COLO668 (cell line): ENCODE results near the gene NSMCE1.
"Not testable (repeated sequence)": the region's sequence is repeated elsewhere in the genome, so short reads cannot be mapped to it uniquely, and the experiment has no call there.

Experiments
- DNase-seq: peaks from one replicate; lab custom pipeline; 2025; ENCODE audit not compliant: unreplicated experiment; lab: John Stamatoyannopoulos, UW

The NSMCE1 gene

DNA sequence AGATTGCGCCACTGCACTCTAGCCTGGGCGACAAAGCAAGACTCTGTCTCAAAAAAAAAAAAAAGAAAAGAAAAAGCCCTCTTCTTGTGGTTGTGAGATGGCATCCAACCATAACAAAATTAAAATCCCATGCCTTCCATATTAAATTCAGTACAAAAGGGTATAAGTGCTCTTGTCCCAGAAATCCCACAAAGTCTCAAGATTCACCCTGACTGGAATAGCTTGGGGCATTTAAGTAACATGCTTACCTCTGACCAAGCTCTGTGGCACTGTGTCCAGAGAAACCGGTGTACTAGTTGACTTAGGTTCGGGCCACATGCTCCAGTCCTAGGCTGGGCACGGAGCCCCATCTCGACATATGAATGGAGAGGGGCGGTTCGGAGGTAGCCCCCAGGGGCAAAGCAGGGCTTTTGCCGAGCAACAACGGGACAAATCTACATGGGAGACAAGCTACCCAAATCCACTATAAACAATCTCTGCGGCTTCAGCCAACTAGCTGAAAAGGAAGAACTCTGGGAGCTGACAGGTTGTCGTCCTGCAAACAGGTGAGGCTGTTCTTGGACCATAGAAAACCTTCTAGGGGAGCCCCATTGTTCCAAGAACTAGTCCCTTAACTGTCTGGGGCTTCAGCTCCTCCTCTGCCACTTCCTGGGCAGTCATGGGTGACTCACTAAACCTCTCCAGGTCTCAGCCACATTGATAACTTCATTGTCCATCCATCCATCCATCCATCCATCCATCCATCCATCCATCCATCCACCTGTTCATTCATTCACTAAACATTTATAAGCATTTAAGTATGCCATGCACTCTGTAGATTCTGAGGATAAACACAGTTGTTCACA lies 34.9 kb upstream of the NSMCE1 start:
- no peak for DNase-seq

DNA sequence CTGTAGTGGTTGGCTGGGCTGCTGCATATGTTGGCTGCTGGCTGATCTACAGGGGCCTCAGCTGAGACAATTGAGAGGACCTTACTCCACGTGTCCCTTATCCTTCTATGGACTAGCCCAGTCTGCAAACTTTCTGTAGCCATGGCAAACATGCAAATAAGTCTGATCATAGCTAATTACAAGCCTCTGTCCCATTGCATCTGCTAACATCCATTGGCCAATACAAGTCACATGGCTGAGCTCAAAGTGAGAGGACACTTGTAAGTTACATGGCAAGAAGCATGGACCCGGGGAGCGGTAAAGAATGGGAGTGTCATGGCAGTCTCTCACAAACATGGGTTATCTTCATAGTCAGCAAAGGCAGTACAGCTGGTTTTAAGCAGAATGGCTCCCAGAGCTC lies 33.6 kb upstream of the NSMCE1 start:
- DNase-seq: no peak

DNA sequence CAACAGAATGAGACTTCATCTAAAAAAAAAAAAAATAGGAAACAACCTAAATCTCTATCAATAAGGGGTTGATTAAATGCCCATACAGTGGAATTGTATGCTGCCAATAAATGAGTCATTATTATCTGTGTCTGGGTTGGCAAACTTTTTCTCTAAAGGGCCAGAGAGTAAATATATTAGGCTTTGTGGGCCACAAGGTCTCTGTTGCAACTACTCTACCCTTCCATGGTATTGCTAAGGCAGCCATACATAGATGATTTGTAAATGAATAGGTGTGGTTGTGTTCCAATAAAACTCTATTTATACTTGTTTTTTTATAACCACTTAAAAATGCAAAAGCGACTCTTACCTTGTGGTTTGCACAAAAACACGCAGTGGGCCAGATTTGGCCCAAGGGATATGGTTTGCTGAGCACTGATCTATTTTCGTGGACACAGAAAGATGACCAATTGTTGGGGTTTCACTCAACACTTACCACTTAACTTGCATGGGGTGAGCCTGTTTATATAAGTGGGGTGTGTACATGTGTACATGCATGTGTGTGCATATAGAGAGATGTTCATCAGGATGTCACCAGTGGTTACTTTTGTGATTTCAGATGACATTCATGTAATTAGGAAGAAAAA lies 32.8 kb upstream of the NSMCE1 start:
- no peak for DNase-seq

DNA sequence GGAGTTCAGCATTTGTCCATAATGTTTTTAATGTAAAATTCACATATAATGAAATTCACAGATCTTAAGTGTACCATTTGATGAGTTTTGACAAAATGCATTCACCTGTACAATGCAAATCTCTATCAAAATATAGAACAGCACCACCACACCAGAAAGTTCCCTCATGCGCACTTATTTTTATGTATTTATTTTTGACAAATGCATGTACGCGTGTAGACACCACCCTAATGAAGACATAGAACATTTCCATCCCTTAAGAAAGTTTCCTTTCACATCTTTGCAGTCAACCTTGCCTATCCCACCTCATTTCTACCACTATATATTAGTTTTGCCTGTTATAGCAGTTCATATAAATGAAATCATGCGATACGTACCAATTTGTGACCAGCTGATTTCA lies 29.6 kb upstream of the NSMCE1 start:
- no peak for DNase-seq

DNA sequence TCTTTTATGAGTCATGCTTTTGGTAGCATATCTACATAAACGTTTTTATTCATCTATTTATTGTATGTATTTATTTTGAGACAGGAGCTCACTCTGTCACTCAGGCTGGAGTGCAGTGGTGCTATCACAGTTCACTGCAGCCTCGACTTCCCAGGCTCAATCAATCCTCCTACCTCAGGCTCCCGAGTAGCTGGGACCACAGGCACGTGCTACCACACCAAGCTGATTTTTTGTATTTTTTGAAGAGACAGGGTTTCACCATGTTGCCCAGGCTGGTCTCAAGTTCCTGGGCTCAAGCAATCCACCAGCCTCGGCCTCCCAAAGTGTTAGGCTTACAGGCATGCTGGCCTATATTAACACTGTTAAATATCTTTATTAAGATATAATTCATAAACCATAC lies 24.8 kb upstream of the NSMCE1 start:
- DNase-seq: no peak

DNA sequence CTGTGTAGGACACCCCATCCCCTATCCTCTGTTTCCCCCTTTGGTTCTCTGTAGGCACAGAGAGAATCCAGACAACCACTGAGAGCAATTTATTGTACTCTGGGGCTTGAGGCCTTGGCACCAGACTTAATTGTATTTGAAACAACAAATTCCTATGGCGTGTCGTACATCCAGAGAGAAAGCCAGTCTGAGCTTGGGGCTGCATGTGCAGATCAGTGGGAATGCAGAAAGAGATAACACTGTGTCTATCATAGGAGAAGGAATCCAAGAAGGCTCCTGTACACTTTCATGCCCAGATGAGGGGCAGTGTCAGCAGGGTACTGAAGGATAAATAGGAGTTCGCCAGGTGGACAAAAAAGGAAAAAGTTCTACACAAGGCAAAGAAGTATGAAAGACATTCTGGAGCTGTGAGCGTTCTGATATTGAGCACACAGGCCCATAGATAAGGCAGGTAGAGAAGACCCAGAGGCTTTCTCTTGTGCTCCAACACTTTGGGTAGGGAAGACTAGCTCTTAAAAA lies 23.2 kb upstream of the NSMCE1 start:
- DNase-seq: no peak

DNA sequence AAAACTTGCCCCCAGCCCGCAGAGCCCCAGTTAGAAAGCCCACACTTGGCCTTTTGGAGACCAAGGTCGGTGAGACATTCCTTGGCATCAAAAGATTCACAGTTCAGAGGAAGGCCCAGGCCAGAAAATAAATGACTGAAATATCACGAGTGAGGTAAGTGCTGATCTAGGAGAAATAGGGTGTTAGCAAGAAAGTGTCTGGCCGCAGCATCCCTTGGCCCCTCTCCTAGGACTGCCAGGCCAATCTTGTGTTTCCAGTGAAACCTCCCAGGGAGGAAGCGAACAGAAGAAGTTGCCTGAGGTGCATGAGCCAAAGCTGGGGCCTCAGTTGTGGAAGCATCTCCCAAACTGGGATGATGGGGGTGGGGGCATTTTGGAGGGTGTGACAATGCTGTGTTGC lies 22.5 kb upstream of the NSMCE1 start:
- no peak for DNase-seq

DNA sequence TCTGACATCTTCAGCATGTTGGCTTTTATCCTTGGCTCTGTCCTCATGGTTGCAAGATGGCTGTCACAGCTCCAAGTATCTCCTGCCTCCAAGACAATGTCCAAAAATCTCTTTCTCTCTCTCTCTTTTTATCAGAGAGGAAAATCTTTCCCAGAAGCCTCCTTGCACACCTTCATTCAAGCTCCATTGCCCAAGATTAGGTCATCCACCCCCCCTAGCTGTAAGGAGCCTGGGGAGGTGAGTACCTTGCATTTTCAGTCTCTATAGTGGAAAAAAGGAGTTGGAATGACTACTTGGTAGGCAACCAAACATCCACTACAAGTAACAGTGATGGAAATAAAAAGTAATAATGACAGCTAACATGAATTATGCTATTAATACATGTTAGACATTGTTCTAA lies 22.0 kb upstream of the NSMCE1 start:
- no peak for DNase-seq

DNA sequence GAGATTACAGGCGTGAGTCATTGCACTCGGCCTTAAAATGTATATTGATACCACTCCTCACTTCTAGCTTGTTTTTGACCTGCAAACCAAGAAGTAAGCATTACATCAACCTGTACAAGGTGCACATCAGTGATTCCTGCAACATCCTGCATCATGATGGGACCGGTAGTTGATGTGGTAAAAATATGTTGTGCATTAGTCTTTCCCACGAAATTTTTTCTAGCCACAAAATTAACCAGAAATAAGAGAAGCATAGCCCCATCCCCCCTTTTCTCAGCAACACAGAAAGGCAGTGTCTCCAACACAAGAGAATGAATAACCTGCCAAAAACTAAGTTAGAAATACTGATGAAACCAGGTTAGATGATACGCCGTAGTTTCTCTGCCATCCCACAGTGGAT lies 21.1 kb upstream of the NSMCE1 start:
- DNase-seq: no peak

DNA sequence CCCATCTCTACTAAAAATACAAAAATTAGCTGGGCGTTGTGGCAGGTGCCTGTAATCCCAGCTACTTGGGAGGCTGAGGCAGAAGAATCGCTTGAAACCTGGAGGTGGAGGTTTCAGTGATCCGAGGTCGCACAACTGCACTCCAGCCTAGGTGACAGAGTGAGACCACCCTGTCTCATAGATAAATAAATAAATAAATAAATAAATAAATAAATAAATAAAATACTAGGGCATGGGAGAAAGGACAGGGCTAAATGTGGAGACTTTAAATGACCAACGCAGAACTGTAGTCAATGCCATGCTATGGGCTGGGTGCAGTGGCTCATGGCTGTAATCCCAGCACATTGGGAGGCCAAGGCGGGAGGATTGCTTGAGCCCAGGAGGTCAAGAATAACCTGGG lies 19.7 kb upstream of the NSMCE1 start:
- not testable (repeated sequence) for DNase-seq

DNA sequence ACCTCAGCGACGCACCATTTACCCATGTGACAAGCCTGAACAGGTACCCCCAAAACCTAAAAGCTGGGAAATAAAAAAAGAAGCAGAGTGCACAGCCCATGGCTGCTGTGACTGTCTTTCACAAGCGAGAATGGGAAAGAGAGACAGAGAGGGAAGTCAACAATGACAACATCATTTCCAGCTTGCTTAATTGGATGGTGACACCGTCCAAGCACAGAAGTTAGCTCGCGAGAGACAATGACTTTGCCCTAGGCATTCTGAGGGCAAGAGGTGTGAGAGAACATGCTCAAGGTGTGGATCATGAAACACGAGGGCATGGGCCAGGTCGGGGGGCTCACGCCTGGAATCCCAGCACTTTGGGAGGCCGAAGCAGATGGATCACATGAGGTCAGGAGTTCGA lies 19.3 kb upstream of the NSMCE1 start:
- no peak for DNase-seq

DNA sequence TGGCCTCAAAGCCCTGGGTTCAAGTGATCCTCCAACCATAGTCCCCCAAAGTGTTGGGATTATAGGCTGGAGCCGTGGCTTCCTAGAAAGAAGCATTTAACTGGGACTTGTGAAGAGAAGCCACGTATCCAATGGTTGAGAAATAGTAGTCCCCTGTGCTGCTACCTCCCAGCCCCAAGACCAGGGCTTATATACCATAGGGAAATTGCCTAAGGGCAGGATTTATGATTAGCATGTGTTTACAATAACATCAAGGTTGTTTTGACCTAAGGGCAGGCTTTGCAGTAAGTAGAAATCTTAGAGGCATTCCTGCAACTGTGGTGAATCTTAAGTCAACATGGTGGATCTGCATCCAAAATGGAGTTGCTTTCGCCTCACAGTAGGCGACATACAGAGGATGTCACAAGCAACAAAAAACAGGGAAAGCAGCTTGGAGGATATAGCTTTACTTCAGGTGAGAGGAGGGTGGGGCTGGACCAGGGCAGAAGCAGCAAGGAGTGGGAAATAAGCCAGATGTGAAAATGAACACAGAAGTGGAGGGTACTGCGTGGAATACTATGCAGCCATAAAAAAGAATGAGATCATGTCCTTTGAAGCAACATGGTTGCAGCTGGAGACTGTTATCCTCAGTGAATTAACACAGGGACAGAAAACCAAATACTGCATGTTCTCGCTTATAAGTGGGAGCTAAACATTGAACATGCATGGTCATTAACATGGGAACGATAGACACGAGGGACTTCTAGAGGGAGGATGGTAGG lies 18.7 kb upstream of the NSMCE1 start:
- DNase-seq: no peak

DNA sequence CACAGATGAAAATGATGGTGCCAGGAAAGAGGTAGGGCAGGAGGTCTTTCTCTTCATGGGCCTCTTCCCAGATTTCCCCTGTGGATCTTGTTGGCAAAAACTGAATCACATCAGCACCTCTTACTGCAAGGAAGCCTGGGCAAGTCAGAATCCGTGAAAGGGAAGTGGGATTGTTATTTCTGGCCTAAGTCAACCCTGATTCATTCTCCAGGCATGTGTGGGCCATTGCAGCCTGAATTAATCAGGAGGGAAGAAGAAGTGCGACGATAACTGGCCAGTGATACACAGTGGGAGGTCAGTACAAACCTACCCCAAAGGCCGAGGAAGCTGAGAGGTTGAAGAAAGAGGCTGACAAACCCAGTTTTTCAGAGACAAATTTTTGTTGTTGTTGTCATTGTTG lies 17.9 kb upstream of the NSMCE1 start:
- DNase-seq: no peak

DNA sequence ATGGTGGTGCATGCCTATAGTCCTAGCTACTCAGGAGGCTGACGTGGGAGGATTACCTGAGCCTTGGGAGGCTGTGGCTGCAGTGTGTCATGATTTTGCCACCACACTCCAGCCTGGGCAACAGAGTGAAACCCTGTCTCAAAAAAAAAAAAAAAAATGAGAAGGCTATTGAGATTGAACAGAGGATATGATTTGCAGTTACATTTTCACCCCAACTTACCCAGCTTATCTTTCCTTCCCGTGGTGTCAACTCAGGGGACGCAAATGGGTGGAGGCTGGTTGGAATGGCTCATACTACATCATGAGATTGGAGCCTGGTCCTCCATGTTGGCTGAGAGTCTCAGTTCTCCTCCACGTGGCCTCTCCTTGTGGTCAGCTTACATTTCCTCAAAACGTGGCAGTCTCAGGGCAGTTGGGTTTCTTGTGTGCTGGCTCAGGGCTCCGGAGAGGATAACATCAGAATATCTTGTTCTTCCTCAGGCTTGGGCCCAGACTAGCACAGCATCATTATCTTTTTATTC lies 17.2 kb upstream of the NSMCE1 start:
- DNase-seq: no peak

DNA sequence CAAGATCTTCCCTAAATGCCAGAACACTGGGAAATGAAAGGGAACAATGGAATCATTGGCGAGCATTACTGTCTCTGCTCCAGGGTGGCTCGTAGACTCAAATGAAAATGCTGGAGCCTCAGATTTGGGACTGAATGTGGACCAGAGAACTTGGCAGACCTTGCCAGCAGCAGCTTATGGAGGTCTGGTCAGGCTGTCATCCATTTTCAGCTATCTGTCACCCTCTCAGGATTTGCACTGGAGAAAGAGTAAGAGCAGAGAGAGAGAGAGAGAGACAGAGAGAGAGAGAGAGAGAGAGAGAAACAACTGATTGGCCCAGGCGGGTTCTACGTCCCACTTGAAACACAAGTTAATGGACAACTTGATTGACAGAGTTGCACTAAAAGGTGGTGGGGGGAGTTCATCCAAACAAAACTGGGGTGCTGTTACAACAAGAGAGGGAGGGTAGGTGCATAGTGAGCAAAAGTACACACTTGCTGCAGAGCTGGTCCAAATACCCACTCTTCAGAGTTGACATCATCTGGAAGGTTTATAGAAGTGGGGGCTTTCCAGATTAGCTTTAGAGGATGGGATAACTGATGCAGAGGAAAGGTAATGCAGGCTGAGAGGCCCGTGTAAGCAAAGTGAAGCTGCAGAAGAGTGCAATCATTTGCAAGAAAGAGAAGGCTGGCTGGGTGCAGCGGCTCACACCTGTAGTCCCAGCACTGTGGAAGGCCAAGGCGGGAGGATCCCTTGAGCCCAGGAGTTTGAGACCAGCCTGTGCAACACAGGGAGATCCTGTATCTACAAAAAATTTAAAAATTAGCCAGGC lies 16.5 kb upstream of the NSMCE1 start:
- DNase-seq: no peak

DNA sequence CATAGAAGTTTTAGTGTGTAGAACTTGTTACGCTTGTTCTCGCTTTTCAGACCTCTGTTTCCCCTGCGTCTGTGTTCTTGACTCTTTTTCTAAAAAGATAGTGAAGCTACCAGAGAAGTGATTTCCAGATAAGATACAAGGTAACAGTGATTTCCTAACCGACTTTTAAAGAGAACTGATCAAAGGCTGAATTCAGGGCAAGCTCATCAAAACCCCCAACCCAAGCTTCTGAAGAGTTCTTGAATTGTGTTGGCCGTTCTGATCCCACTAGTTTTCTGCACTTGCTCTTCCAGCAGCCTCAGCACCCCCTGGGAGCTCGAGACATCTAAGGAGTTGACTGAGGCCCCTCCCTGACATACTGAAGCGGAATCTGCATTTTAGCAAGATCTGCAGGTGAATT lies 12.7 kb upstream of the NSMCE1 start:
- DNase-seq: no peak

DNA sequence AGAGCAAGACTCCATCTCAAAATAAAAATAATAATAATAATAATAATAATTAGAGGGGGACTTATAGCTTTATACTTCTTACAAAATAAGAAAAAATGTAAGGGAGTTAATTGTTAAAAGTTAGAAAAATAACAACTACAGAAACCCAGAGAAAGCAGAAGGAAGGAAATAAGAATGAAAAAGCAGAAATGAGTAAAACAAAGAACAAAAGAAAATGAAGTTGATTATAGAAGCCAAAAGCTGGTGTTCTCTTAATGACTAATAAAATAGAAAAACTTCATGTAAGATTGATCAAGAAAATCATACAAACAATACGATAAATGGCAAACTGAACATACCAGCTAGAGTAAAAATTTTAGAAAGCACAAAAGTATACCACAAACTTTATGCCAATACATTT lies 6.8 kb upstream of the NSMCE1 start:
- no peak for DNase-seq

DNA sequence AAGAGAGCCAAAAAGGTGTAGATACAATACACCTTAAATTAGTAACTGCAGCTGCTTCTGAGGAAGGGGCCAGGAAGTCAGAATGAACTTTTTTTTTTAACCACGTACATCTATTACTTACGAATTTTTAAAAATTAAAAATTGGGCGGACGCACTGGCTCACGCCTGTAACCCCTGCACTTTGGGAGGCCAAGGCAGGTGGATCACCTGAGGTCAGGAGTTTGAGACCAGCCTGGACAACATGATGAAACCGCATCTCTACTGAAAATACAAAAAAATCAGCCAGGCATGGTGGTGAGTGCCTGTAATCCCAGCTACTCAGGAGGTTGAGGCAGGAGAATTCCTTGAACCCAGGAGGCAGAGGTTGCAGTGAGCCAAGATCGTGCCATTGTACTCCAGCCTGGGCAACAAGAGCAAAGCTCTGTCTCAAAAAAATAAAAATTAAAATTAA lies 5.9 kb upstream of the NSMCE1 start:
- DNase-seq: not testable (repeated sequence)

DNA sequence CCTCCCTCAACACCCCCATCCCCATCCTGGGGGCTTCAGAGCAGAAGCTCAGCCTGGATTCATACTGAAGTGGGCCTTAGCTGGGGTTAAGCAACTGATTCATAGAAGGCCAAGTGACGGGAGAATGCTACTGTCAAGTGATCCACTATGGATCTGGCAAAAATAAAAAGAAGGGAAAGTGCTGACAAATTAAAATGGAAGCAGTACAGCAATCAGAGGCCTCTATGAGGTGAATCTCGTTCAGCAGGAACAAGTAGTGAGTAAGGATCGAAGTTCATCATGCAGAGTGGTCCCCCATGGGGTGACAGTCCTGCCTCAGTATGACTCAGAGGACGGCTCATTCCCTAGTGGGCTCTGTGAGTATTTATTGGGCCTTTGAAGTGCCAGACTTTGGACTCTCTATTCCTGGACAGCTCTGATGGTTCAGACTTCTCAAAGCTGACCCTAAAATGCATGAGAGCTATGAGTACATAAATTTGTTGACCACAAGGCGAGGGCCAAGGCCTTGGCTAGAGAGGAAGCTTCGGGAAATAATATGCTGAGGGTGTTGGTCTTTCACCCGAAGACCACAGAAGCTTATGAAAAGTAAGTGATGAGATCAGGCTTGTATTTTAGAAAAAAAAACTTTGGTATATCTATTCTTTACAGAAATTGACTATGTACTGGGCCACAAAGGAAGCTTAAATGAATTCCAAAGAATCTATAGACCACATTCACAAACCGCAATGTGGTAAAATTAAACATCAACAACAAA lies 5.3 kb upstream of the NSMCE1 start:
- no peak for DNase-seq

DNA sequence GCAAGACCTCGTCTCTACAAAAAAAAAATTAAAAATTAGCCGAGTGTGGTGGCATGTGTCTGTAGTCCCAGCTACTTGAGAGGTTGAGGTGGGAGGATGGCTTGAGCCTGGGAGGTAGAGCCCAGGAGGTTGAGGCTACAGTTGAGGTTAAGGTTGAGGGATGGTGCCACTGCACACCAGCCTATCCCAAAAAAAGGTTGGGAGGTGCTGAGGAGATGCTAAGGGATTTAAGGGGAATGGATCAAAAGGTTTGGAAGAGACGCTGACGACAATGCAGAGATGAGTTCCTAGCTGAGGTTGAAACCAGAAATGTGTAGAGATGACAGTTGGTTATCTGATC lies 4.7 kb upstream of the NSMCE1 start:
- DNase-seq: no peak
